ENCODE results near the gene SERP2.

The SERP2 gene

GRCh38 chr13:44365008-44365407 is 8.6 kb upstream of the SERP2 start:
- H3K4me3 ChIP-seq (ENCODE audit: low read length) = no peak overlapping the region
- DNase-seq (ENCODE audit: low read depth) = peak; percentile 93
- TF ChIP-seq CTCF (IDR thresholded peaks at IDR 0.05; ENCODE audit: insufficient read depth, low read depth, low read length, missing control alignments) = no peak

DNA sequence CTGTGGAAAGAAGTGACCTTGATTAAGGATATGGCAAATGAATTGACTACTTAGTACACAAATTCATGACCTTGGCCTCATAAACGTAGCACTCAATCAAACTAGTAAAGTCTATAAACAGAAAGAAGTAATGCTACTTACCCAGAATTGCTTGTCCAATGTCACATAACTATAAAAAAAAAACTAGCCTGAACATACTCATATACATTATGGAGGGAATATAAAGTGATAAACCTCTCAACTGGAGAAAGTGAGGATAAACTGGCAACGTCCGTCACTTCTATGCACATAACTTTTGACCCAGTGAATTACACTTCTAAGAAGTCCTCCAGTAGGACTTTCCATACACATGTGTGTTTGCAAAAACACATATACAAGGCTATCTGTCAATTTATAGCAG is 7.7 kb upstream of the SERP2 start:
- TF ChIP-seq CTCF (IDR thresholded peaks at IDR 0.05; ENCODE audit: insufficient read depth, low read depth, low read length, missing control alignments) = no peak
- no peak for DNase-seq (ENCODE audit: low read depth)

GRCh38 chr13:44368062-44368591 is 5.5 kb upstream of the SERP2 start:
- no peak for TF ChIP-seq CTCF (IDR thresholded peaks at IDR 0.05; ENCODE audit: insufficient read depth, low read depth, low read length, missing control alignments)
- no peak overlapping the region for H3K4me3 ChIP-seq (ENCODE audit: low read length)
- no peak for DNase-seq (ENCODE audit: low read depth)

More for the DNA sequence above, 7.7 kb upstream of the SERP2 start:
- H3K4me3 ChIP-seq (ENCODE audit: low read length) = no peak overlapping the region

DNA sequence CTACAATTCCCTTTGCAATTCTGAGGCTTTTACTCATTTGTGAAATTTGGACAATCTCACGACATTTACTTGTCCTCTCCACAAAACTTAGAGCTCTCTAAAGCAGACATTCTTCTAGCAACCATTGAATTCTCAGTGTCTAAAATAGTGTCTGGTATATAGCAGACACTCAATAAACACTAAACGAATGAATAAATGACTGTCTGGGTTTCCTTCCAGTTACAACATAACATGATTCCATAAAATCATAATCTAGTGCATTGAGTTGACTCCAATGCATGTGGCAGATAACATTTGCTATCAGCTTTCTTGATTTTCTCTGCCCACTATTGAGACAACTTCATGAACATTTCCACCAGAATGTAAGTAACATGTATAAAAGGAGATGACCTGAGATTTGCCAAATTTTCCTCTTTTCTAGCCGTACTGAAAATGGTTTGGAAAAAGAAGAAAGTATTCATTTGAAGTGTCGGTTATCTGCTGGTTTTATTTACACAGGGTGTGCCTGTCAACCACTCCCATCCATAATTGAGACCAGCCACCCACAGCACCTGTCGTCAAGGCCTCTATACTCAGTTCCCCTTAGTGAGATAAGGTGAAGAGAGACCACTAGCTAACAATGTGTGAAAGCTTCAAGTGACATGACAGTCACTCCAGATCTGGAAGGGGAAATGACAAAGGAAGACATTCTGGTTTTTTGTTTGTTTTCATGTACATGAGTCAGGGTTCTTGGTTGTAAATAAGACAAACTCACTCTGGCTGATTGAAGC is 4.8 kb upstream of the SERP2 start:
- no peak for TF ChIP-seq CTCF (IDR thresholded peaks at IDR 0.05; ENCODE audit: insufficient read depth, low read depth, low read length, missing control alignments)
- H3K4me3 ChIP-seq (ENCODE audit: low read length) = no peak overlapping the region
- no peak for DNase-seq (ENCODE audit: low read depth)

DNA sequence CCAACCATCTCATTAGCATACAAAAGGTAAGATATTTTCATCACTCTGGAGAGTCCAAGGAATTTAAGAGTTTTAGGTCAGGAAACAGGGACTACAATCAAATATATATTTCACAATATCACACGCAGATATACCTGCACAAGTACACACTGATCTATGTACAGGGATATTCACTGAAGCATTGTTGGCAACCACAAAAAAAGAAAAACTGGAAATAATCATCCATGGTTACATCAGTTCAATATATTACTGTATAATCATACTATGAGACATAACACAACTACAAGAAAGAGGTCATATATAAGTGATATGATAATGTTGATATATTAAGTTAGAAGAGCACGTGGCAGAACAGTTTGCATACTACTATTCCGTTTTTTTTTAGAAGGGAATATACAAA is 2.2 kb upstream of the SERP2 start:
- no peak for TF ChIP-seq CTCF (IDR thresholded peaks at IDR 0.05; ENCODE audit: insufficient read depth, low read depth, low read length, missing control alignments)
- no peak for DNase-seq (ENCODE audit: low read depth)

DNA sequence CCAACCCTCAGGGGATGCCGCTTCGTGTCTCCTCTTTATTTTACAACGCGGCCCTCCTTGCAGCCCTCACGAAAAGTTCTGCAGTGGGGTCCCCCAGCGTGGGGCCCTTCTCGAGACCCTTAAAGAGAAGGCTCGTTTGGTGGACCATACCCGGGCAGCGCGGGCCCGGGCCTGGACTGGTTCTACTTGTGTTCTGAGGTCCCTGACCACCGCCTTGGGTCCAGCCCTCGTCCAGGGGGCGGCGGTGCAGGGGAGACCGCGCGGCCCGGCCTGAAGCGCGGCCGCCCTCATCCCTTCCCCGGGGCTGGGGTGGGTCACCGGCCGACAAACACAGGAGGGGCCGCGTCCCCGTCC is 400 bp upstream of the SERP2 start:
- no peak for TF ChIP-seq CTCF (IDR thresholded peaks at IDR 0.05; ENCODE audit: insufficient read depth, low read depth, low read length, missing control alignments)
- H3K4me3 ChIP-seq (ENCODE audit: low read length) = peak overlapping the region; percentile 21
- DNase-seq (ENCODE audit: low read depth) = no peak

More for the DNA sequence above, 2.2 kb upstream of the SERP2 start:
- H3K4me3 ChIP-seq (ENCODE audit: low read length) = no peak overlapping the region

DNA sequence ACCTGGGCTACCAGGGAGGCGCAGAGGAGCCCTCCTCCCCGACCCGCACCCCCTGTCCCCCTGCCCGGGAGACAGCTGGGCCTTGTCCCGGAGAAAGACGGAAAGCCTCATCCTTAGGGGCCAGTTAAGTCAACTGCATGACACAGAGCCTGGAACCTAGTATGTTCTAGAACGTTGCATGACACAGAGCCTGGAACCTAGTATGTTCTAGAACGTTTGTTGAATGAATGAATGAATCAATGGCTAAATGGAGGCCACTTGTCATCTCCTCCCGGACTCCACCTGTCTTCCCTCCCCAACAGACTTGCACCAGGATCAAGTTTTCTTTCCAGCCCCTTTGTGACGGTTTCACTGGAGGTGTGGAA is 706 bp downstream of the SERP2 start:
- no peak for TF ChIP-seq CTCF (IDR thresholded peaks at IDR 0.05; ENCODE audit: insufficient read depth, low read depth, low read length, missing control alignments)
- H3K4me3 ChIP-seq (ENCODE audit: low read length) = no peak overlapping the region
- DNase-seq (ENCODE audit: low read depth) = no peak
